ENCODE measurements around the gene ADAMTS4. TPM values are rescaled to one million over a fixed set of nuclear protein-coding genes. Genes with fewer than 3 reads are reported as not detected.

Gene ADAMTS4
- total RNA-seq, 1 donor from 2014 or later = 109 TPM

DNA sequence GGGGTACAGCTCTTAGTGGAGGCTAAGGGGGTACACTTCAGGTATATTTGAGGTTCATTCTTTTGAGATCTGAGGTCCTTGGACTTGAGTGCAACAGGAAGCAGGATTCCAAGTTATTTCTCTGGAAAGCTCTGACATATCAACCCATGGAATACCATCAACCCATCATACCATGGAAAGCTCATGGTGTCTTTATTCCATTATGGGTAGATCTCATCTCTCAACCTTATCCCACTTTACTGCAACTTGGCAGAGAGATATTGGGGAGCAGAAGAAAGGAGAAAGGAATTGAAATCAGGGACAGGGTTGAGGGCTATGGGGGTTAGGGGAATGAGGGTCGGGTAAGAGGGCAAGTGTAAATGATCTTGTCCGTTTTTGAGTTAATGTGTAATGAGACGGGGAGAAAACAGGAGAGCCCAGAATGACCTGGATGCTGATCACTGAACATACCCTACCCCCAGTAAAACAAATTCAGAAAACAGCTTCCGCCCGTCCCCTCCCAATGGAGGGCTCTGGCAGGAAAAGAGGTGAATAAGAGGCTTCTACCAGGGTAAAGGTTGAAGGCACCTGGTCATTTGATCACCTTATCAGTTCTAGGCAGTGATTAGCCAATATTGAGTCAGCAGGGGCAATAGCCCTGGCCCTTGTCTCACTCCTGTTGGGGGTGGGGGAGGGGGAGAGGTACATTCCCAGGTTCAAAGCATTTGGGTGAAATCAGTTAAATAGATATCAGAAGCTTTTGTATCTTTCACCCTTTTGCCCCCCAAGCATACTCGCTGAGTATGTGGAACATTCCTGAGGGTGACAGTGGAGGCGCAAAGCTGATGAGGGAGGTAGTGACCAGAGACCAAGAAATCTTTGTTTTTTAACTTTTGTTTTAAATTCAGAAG is 25.2 kb upstream of the ADAMTS4 start:
- TF ChIP-seq, protein P1, sequence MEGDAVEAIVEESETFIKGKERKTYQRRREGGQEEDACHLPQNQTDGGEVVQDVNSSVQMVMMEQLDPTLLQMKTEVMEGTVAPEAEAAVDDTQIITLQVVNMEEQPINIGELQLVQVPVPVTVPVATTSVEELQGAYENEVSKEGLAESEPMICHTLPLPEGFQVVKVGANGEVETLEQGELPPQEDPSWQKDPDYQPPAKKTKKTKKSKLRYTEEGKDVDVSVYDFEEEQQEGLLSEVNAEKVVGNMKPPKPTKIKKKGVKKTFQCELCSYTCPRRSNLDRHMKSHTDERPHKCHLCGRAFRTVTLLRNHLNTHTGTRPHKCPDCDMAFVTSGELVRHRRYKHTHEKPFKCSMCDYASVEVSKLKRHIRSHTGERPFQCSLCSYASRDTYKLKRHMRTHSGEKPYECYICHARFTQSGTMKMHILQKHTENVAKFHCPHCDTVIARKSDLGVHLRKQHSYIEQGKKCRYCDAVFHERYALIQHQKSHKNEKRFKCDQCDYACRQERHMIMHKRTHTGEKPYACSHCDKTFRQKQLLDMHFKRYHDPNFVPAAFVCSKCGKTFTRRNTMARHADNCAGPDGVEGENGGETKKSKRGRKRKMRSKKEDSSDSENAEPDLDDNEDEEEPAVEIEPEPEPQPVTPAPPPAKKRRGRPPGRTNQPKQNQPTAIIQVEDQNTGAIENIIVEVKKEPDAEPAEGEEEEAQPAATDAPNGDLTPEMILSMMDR (IDR thresholded peaks at IDR 0.05) = no peak
- Histone ChIP-seq H3K9me3 (no peaks in the 10 kb centered on the region), H3K36me3 (peaks cover 5 to 12% of the 10 kb centered on the region in 2 donors), H3K27ac (no peak overlapping the region), H3K4me1 (peaks cover 7 to 16% of the 10 kb centered on the region in 2 donors), H3K27me3 (no peaks in the 10 kb centered on the region), H3K4me3 (no peak overlapping the region)
- no peak for DNase-seq (ENCODE audit: low spot score in 2 of 2)
- intact Hi-C loops (cut with DNase I) = no loop called here

DNA sequence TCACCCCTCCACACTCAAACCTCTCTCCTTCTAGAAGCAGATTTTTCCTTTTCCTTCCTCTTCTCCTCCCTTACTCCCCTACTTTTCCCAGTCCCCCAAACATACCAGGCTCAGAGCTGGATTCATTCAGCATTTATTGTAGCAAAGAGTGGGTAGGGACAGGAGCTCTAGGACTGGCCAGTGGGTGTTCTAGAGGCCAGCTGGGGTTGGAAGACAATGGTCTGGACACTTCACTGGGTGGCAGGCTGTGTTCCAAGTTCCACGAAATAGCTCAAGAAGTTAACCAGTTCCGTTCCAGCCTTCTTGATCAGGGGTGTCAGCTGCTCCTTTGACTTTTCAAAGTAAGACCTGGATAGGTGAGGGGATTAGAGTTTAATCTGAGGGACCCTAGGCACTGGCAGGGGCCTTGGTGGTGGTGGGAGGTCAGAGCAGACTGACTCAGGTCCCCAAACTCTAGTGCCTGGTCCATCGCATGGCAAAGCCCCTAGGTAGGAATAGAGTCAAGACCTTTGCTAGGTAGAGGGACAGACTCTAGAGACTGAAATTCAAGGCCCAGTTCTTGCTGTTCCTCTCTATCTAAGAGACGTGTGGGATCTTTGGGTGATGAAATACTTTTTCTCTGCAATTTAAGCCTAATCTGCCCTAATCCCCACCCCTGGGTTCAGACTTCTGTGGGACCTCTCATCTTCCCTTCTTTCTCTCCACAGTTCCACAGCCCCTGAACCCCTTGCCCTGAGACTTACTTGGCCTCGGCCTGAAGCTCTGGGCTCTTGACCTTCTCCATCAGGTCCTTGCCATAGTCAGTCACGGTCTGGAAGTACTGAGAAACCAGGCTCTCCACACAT is 23.5 kb upstream of the ADAMTS4 start:
- H3K9me3 ChIP-seq = no peaks in the 10 kb centered on the region
- H3K4me3 ChIP-seq = no peak overlapping the region
- no peak for DNase-seq (ENCODE audit: low spot score in 2 of 2)
- intact Hi-C loops (cut with DNase I) = no loop called here
- TF ChIP-seq, protein P1 (IDR thresholded peaks at IDR 0.05) = no peak
- H3K27ac ChIP-seq = no peak overlapping the region
- peaks cover 7 to 13% of the 10 kb centered on the region in 2 donors for H3K4me1 ChIP-seq
- no peaks in the 10 kb centered on the region for H3K27me3 ChIP-seq
- no peaks in the 10 kb centered on the region for H3K36me3 ChIP-seq

DNA sequence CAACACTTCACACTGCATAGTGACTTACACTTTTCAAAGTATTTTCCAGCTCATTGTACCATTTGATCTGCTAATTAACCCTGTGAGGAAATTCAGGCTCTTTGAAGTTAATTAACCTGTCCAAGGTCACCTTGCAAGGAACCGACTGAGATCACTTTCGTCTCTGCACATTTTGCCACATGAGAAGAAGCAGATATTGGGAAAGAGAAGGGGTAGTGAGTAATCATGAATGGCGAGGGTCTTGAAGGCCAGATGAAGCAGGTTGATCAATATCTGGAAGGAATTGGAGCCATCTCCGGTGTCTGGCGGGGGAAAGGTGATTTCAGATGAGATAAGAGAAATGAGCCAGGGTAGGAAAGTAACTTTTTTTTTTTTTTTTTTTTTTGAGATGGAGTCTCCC is 21.1 kb upstream of the ADAMTS4 start:
- no peaks in the 10 kb centered on the region for H3K9me3 ChIP-seq
- no peak for DNase-seq (ENCODE audit: low spot score in 2 of 2)
- H3K4me3 ChIP-seq = no peak overlapping the region
- intact Hi-C loops (cut with DNase I) = no loop called here
- peaks cover 0 to 4% of the 10 kb centered on the region in 2 donors for H3K4me1 ChIP-seq
- H3K27ac ChIP-seq = no peak overlapping the region
- peaks cover 0 to 2% of the 10 kb centered on the region in 2 donors for H3K36me3 ChIP-seq
- no peaks in the 10 kb centered on the region for H3K27me3 ChIP-seq
- TF ChIP-seq, protein P1 (IDR thresholded peaks at IDR 0.05) = no peak

DNA sequence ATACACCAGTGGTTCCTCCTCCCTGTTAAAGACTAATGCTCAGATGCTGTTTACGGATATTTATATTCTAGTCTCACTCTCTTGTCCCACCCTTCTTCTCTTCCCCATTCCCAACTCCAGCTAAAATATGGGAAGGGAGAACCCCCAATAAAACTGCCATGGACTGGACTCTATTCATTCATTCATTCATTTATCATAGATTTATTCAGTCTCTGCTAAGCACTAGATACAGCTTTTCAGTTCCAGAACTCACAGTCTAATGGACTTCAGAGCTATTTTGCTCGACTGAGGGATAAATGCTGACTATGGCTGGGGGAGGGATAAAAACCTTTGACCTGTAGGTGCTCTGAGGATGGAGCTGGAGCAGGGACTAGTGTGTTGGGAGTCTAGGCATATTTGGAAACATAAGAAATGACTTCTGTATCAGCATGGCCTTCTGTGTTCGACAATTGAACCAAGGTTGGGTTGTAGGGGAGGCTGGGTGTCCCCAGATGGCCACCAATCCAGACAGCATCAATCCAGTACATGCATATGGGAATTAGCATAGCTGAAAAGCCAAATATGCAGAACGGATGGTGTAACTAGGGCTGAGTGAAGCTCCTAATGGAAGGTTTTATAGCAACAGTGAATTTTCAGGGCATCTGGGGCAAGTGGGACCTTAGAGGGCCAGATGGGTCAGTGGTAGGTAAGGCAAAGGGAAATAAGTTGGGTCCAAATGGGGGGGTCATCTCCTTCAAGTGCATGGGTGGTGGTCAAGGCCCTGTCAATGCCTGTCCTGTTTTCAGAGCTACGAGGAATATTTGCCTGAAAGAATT is 20.4 kb upstream of the ADAMTS4 start:
- H3K9me3 ChIP-seq = no peaks in the 10 kb centered on the region
- no peak overlapping the region for H3K4me3 ChIP-seq
- TF ChIP-seq, protein P1 (IDR thresholded peaks at IDR 0.05) = no peak
- intact Hi-C loops (cut with DNase I) = no loop called here
- no peak overlapping the region for H3K27ac ChIP-seq
- DNase-seq (ENCODE audit: low spot score in 2 of 2) = no peak
- peaks cover 0 to 9% of the 10 kb centered on the region in 2 donors for H3K36me3 ChIP-seq
- H3K4me1 ChIP-seq = peaks cover 0 to 4% of the 10 kb centered on the region in 2 donors
- no peaks in the 10 kb centered on the region for H3K27me3 ChIP-seq

All from ascending aorta (tissue), 2 donors.